NCI-H446 treated with DMSO at 0.1 percent for 48 hours (cell line): ENCODE measurements around the gene OSTN.
"Not testable (repeated sequence)": the region's sequence is repeated elsewhere in the genome, so short reads cannot be mapped to it uniquely, and the experiment has no call there.

ENCODE experiments used
- DNase-seq: peaks from one replicate; lab custom pipeline; 2025; lab: John Stamatoyannopoulos, UW

OSTN gene

GRCh38 chr3:191198932-191199331 is at the start of gene OSTN:
Gene OSTN (plus strand): TSS chr3:191199241. CDS start chr3:191212533, 13,292 bp downstream.
- DNase-seq, result no peak

GRCh38 chr3:191151653-191152052 is 47.4 kb upstream of the OSTN start:
- no peak for DNase-seq

GRCh38 chr3:191154827-191155226 is 44.2 kb upstream of the OSTN start:
- DNase-seq, result no peak

GRCh38 chr3:191158247-191158646 is 40.8 kb upstream of the OSTN start:
- no peak for DNase-seq

GRCh38 chr3:191158815-191159214 is 40.2 kb upstream of the OSTN start:
- DNase-seq, result no peak

- DNase-seq, result no peak
Observed at GRCh38 chr3:191165802-191166201, 33.2 kb upstream of the OSTN start.

- DNase-seq, result no peak
Observed at GRCh38 chr3:191166368-191166767, 32.7 kb upstream of the OSTN start.

GRCh38 chr3:191169566-191169965 is 29.5 kb upstream of the OSTN start:
- no peak for DNase-seq

- DNase-seq, result no peak
Observed at GRCh38 chr3:191170097-191170496, 28.9 kb upstream of the OSTN start.

- DNase-seq, result no peak
Observed at GRCh38 chr3:191175102-191175501, 23.9 kb upstream of the OSTN start.

- no peak for DNase-seq
Observed at GRCh38 chr3:191176038-191176785, 22.8 kb upstream of the OSTN start.

GRCh38 chr3:191185382-191185781 is 13.7 kb upstream of the OSTN start:
- DNase-seq, result not testable (repeated sequence)

GRCh38 chr3:191188246-191188645 is 10.8 kb upstream of the OSTN start:
- not testable (repeated sequence) for DNase-seq

- not testable (repeated sequence) for DNase-seq
Observed at GRCh38 chr3:191192270-191192669, 6.8 kb upstream of the OSTN start.

- no peak for DNase-seq
Observed at GRCh38 chr3:191192941-191193340, 6.1 kb upstream of the OSTN start.

GRCh38 chr3:191197761-191198306 is 1.2 kb upstream of the OSTN start:
- DNase-seq, result no peak

GRCh38 chr3:191198480-191198879 is 561 bp upstream of the OSTN start:
- DNase-seq, result no peak

GRCh38 chr3:191210032-191210431 is 11.0 kb downstream of the OSTN start:
- no peak for DNase-seq

GRCh38 chr3:191216510-191216909 is 17.5 kb downstream of the OSTN start:
- DNase-seq, result no peak

- DNase-seq, result no peak
Observed at GRCh38 chr3:191217301-191217700, 18.3 kb downstream of the OSTN start.

- no peak for DNase-seq
Observed at GRCh38 chr3:191220908-191221307, 21.9 kb downstream of the OSTN start.

GRCh38 chr3:191221638-191222037 is 22.6 kb downstream of the OSTN start:
- DNase-seq, result no peak

GRCh38 chr3:191227541-191227940 is 28.5 kb downstream of the OSTN start:
- peak; percentile 44 for DNase-seq

GRCh38 chr3:191234216-191234615 is 35.2 kb downstream of the OSTN start:
- no peak for DNase-seq
